ENCODE measurements around the gene C11orf68. TPM values are rescaled to one million over a fixed set of nuclear protein-coding genes. Genes with fewer than 3 reads are reported as not detected.
"Not testable (repeated sequence)": the region's sequence is repeated elsewhere in the genome, so short reads cannot be mapped to it uniquely, and the experiment has no call there.

C11orf68 gene
- total and polyA plus RNA-seq, 9 of the 15 experiments (the other 6 are each of a cell fraction or from before 2014, with no cell fraction given), result 3.6 to 35.9 (median 12.8) TPM

DNA sequence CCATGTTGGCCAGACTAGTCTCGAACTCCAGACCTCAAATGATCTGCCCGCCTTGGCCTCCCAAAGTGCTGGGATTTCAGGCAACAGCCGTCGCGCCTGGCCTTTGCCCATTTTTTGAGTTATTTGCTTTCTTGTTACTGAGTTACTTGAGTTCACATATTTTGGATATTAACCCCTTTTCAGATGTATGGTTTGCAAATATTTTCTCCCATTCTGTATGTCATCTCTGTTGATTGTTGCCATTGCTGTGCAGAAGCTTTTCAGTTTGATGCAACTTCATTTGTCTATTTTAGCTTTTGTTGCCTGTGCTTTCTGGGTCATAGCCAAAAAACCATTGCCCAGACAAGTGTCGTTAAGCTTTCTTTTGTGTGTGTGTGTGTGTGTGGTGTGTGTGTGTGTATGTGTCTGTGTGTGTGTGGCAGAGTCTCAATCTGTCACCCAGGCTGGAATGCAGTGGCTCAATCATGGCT lies 33.2 kb upstream of the C11orf68 start:
- no peaks in the 10 kb centered on the region for H3K9me1 ChIP-seq (ENCODE audit: control insufficient read depth, insufficient read depth, low read length)
- intact Hi-C loops (cut with micrococcal nuclease), result no loop called here
- peaks cover 0 to 5% of the 10 kb centered on the region in 2 experiments; a peak in 1 of 5 replicates for H3K27me3 ChIP-seq (ENCODE audit: control insufficient read depth in 2 of 2, insufficient read depth in 2 of 2, low read length in 2 of 2)
- no peaks in the 10 kb centered on the region for H4K20me1 ChIP-seq (replicated peaks; ENCODE audit: control insufficient read depth, insufficient read depth, low read length)
- no peaks in the 10 kb centered on the region for H3K9me3 ChIP-seq (replicated peaks; ENCODE audit: control insufficient read depth, insufficient read depth, low read depth, low read length)
- H3K4me2 ChIP-seq (ENCODE audit: insufficient read depth, low read length), result no peak overlapping the region
- no peak overlapping the region for H3K4me3 ChIP-seq
- H3K36me3 ChIP-seq (ENCODE audit: control insufficient read depth, insufficient read depth, low read length), result no peaks in the 10 kb centered on the region
- no peak for FAIRE-seq
- WGBS (ENCODE audit: insufficient coverage, low coverage, missing lambda C conversion rate), result 37% methylated on average over 6 of the region's 6 CpGs
- no peak overlapping the region for H3K9ac ChIP-seq (ENCODE audit: insufficient read depth in 1 of 2, low read depth in 2 of 2, low read length in 2 of 2)
- no peak overlapping the region for H2AFZ ChIP-seq (ENCODE audit: low read depth, low read length)
- no TSS peak for BruUV-seq (replicated peaks)
- H3K79me2 ChIP-seq (ENCODE audit: control insufficient read depth, insufficient read depth, low read length), result no peaks in the 10 kb centered on the region
- CTCF ChIA-PET (ENCODE audit: low intra/inter-chr PET ratio), result no interaction called here
- DNase-seq (ENCODE audit: extremely low read depth in 1 of 4, low spot score in 3 of 4), result no peak
- no peak for TF ChIP-seq AFF1 (IDR thresholded peaks at IDR 0.05; ENCODE audit: low read depth in 1 of 2, partially characterized antibody in 2 of 2)
- TF ChIP-seq NFIC (IDR thresholded peaks at IDR 0.05), result peak; percentile 43
- POLR2A ChIA-PET, result interaction anchor here (1.0 to 1.2 kb wide), 2 partner anchors 10 to 52 kb away, joined by 3 to 4 read pairs; partner anchors contain the start of genes FOSL1 and SART1
- peaks cover 0 to 14% of the 10 kb centered on the region in 2 experiments; a peak in 2 of 5 replicates for H3K4me1 ChIP-seq (replicated peaks in 1 of 2; ENCODE audit: control insufficient read depth in 2 of 2, insufficient read depth in 2 of 2, low read length in 2 of 2)
- in situ Hi-C loops (cut with MboI), result no loop called here
- ATAC-seq, result no peak
- H3K27ac ChIP-seq (ENCODE audit: extremely low read depth, low read depth, low read length), result no peak overlapping the region

DNA sequence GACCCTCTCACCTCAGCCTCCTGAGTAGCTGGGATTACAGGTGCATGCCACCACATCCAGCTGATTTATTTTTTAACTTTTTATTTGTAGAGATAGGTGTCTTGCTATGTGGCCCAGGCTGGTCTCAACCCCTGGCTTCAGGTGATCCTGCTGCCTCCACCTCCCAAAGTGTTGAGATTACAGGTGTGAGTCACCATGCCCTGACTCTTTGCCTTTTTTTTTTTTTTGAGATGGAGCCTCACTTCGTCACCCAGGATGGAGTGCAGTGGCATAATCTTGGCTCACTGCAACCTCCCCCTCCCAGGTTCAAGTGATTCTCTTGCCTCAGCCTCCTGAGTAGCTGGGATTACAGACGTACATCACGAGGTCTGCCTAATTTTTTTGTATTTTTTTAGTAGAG lies 32.8 kb upstream of the C11orf68 start:
- 4% methylated on average over 2 of the region's 3 CpGs for WGBS (ENCODE audit: insufficient coverage, low coverage, missing lambda C conversion rate)
- peaks cover 0 to 18% of the 10 kb centered on the region in 2 experiments; a peak in 2 of 5 replicates for H3K4me1 ChIP-seq (replicated peaks in 1 of 2; ENCODE audit: control insufficient read depth in 2 of 2, insufficient read depth in 2 of 2, low read length in 2 of 2)
- H2AFZ ChIP-seq (ENCODE audit: low read depth, low read length); H3K4me3 ChIP-seq; FAIRE-seq; H3K9me3 ChIP-seq (replicated peaks; ENCODE audit: control insufficient read depth, insufficient read depth, low read depth, low read length); H3K4me2 ChIP-seq (ENCODE audit: insufficient read depth, low read length); H3K36me3 ChIP-seq (ENCODE audit: control insufficient read depth, insufficient read depth, low read length); in situ Hi-C loops (cut with MboI); H3K27ac ChIP-seq (ENCODE audit: extremely low read depth, low read depth, low read length); intact Hi-C loops (cut with micrococcal nuclease); ATAC-seq; H3K79me2 ChIP-seq (ENCODE audit: control insufficient read depth, insufficient read depth, low read length); H3K9ac ChIP-seq (ENCODE audit: insufficient read depth in 1 of 2, low read depth in 2 of 2, low read length in 2 of 2); H3K27me3 ChIP-seq (ENCODE audit: control insufficient read depth in 2 of 2, insufficient read depth in 2 of 2, low read length in 2 of 2); CTCF ChIA-PET (ENCODE audit: low intra/inter-chr PET ratio); H4K20me1 ChIP-seq (replicated peaks; ENCODE audit: control insufficient read depth, insufficient read depth, low read length); DNase-seq (ENCODE audit: extremely low read depth in 1 of 4, low spot score in 3 of 4); BruUV-seq (replicated peaks); H3K9me1 ChIP-seq (ENCODE audit: control insufficient read depth, insufficient read depth, low read length): not testable (repeated sequence)
- POLR2A ChIA-PET, result interaction anchor here (1.2 kb wide), 1 partner anchor 10 kb away, joined by 3 read pairs; the partner anchor contains the start of gene SART1
